GM19397 (cell line): ENCODE measurements around the gene SYTL3.
A peak's percentile ranks its signal among the peaks of the same experiment; 100 is the strongest.
"Not testable (repeated sequence)": the region's sequence is repeated elsewhere in the genome, so short reads cannot be mapped to it uniquely, and the experiment has no call there.

ENCODE experiments used
- ATAC-seq: cut with Tn5 transposase; IDR thresholded peaks from one replicate; pipeline ENCODE4 v1.9.1; 2021; ENCODE audit warnings: mild to moderate bottlenecking, moderate library complexity; ENCODE audit not compliant: unreplicated experiment

SYTL3 gene

GRCh38 chr6:158638324-158638854, 11.5 kb upstream of the SYTL3 start:
- no peak for ATAC-seq

- no peak for ATAC-seq
Observed at GRCh38 chr6:158639056-158639455, 10.8 kb upstream of the SYTL3 start.

GRCh38 chr6:158640519-158640918, 9.3 kb upstream of the SYTL3 start:
- no peak for ATAC-seq

GRCh38 chr6:158642097-158642601, 7.7 kb upstream of the SYTL3 start:
- ATAC-seq: no peak

- ATAC-seq: no peak
Observed at GRCh38 chr6:158643836-158644230, 6.0 kb upstream of the SYTL3 start.

- peak; percentile 76 for ATAC-seq
Observed at GRCh38 chr6:158644231-158645063, 5.4 kb upstream of the SYTL3 start, which contains the start of gene DYNLT1. DYNLT1 (minus strand) TSS chr6:158644743; CDS start chr6:158644708, 35 bp downstream.

- ATAC-seq: no peak
Observed at GRCh38 chr6:158645064-158646022, 4.5 kb upstream of the SYTL3 start.

GRCh38 chr6:158646023-158646910, 3.6 kb upstream of the SYTL3 start:
- ATAC-seq: no peak

- no peak for ATAC-seq
Observed at GRCh38 chr6:158647501-158647900, 2.4 kb upstream of the SYTL3 start.

DNA sequence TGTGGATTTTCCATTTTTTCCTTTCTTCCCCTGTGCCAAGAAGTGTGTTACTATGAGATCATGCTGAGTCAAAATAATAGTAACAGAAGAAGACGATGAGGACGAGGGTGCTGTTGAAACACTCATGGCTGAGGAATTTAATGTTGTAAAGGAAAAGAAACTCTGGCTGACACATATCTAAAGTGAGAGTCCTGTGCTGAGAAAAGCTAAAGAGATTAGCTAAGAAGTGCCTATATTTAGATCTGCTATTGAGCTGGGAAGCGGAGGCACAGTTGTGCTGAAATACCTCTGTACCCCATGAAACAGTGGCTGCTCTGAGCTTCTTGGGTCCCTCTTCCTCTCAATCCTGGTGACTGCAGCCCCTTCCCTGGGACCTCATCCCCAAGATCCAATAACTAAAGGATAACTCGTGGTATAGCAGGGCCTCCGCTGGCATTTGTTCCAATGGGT, 1.1 kb upstream of the SYTL3 start:
- no peak for ATAC-seq

DNA sequence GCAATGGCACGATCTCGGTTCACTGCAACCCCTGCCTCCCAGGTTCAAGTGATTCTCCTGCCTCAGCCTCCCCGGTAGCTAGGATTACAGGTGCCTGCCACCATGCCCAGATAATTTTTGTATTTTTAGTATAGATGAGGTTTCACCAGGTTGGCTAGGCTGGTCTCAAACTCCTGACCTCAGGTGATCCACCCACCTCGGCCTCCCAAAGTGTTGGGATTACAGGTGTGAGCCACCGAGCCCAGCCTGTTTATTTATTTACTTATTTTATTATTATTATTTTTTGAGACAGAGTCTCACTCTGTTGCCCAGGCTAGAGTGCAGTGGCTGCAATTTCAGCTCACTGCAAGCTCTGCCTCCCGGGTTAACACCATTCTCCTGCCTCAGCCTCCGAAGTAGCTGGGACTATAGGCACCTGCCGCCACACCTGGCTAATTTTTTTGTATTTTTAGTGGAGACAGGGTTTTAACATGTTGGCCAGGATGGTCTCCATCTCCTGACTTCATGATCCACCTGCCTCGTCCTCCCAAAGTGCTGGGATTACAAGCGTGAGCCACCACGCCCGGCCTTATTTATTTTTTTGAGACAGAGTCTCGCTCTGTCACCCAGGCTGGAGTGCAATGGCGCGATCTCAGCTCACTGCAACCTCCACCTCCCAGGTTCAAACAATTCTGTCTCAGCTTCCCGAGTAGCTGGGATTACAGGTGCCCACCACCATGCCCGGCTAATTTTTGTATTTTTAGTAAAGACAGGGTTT, 2.3 kb downstream of the SYTL3 start:
- ATAC-seq: not testable (repeated sequence)

DNA sequence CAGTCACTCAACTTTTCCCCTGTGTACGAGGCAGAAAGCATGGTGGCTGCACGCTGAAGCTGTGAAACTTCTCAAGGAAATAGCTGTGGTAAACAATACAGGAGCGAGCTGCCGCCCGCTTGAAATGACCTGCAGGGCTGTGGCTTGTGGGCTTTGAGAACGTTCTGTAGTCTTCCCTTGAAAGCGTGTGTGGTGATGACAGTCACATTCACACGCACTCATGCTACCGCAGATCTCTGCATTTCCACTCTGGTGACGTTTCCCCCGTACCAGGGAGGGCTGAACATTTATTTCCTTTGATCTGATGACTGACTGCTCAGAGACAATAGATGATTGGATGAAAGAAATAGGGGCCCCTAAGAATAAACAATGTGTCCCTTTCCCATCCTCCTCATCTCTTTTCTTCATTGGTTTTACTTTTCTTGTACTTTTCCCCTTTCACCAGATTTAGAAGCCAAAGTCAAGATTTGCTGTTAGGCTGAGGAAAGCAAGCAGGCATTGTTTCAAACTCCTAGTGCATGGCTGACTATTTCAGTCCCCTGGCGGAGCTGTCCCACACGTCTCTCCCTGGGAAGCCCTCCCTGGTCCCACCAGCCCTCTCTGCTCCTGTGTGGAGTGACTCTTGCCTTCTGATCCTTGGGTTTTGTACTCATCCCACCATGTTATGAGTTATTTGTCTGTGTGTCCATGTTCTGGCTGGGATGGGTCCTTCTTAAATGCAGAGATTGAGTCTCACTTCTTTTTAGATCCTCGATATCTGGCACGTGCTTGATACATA, 3.9 kb downstream of the SYTL3 start:
- ATAC-seq: peak; percentile 49

GRCh38 chr6:158654498-158654897, 4.6 kb downstream of the SYTL3 start:
- no peak for ATAC-seq

- ATAC-seq: no peak
Observed at GRCh38 chr6:158654960-158655489, 5.2 kb downstream of the SYTL3 start.

DNA sequence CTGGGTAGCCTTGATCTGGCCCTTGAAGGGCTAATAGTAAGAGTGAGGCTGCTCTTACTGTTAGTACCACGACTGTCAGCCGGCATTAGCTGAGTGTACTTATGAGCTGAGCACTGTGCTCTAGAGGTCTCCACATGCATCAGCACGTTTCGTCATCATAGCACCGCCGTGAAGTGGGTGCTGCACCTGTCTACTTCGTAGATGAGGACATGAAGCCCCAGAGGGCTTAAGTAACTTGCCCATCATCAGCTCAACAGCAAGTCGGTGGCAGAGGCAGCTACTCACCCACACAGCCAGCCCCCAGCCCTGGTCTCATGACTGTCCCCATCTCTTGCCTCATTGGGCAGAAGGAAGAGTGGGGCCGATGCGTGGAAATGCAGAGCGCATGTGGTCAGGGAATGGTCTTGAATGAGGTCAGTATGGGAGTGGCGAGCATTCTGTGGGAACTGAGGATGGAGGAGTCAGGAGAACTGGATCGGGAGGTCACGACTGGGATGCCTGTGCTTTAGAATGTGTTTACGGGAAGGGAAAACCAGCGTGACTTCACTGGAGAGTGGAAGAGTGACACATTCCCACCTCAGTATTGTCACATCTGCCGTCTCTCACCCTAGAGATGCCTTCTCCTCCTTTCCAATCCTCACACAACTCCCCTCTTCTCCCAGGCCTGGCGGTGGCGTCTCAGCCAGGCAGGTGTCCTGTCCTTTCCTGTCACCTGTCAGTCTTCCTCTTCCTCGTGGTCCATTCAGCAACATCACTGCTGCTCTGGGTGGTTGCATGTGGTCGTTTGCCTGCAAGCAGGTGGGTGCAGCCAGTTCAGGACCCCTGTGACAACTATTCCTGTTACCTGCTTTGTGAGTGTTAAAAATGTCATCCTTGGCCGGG, 6.0 kb downstream of the SYTL3 start:
- no peak for ATAC-seq

- ATAC-seq: not testable (repeated sequence)
Observed at GRCh38 chr6:158656986-158657385, 7.1 kb downstream of the SYTL3 start.

GRCh38 chr6:158660333-158660754, 10.5 kb downstream of the SYTL3 start:
- ATAC-seq: no peak
